ENCODE results near the gene SMIM12.
A peak's percentile ranks its signal among the peaks of the same experiment; 100 is the strongest.

Gene SMIM12

DNA sequence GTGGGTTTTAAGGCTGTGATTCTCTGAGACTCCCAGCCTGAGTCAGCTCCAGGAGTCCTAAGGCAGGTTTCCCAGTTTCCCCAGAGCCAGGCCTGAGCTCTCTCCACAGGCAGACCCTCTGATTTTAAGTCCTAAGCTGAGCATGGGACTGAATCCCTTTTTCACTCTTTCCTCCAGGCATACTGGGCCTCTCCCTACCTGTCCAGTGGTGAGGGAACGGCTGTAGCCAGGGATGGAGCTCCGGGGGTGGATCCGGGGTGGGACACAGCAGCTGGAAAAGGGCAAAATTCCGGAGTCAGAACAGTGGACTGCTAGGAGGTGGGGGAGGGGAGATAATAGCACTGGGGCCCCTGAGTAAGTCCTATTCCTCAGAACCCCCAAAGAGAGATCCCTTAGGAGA is 39.9 kb upstream of the SMIM12 start:
- no peak overlapping the region for H3K4me3 ChIP-seq (ENCODE audit: extremely low read depth, insufficient read depth, low read length, poor library complexity, severe bottlenecking)
- 80% methylated on average over 2 of the region's 4 CpGs; no CpG with 5 or more reads in 1 of the 2 experiments for WGBS, 2 experiments (ENCODE audit: insufficient coverage in 2 of 2)
- H3K4me1 ChIP-seq (ENCODE audit: control insufficient read depth, insufficient read depth, low read length, poor library complexity, severe bottlenecking), result no peaks in the 10 kb centered on the region
- H3K36me3 ChIP-seq (ENCODE audit: control insufficient read depth, insufficient read depth, low read length), result no peaks in the 10 kb centered on the region
- no peak overlapping the region for H3K27ac ChIP-seq (ENCODE audit: low read depth, low read length, severe bottlenecking)
- no peaks in the 10 kb centered on the region for H3K9me3 ChIP-seq (ENCODE audit: control insufficient read depth, low read length)

GRCh38 chr1:34898330-34898761 is 38.8 kb upstream of the SMIM12 start:
- no peak overlapping the region for H3K4me3 ChIP-seq (ENCODE audit: extremely low read depth, insufficient read depth, low read length, poor library complexity, severe bottlenecking)
- H3K27ac ChIP-seq (ENCODE audit: low read depth, low read length, severe bottlenecking), result no peak overlapping the region
- H3K4me1 ChIP-seq (ENCODE audit: control insufficient read depth, insufficient read depth, low read length, poor library complexity, severe bottlenecking), result no peaks in the 10 kb centered on the region
- H3K9me3 ChIP-seq (ENCODE audit: control insufficient read depth, low read length), result no peaks in the 10 kb centered on the region
- 61 to 66% methylated on average over 1 to 2 of the region's 2 CpGs for WGBS, 2 experiments (ENCODE audit: insufficient coverage in 2 of 2)
- H3K36me3 ChIP-seq (ENCODE audit: control insufficient read depth, insufficient read depth, low read length), result no peaks in the 10 kb centered on the region

- Histone ChIP-seq H3K4me3 (ENCODE audit: extremely low read depth, insufficient read depth, low read length, poor library complexity, severe bottlenecking) (no peak overlapping the region), H3K36me3 (ENCODE audit: control insufficient read depth, insufficient read depth, low read length) (no peaks in the 10 kb centered on the region), H3K4me1 (ENCODE audit: control insufficient read depth, insufficient read depth, low read length, poor library complexity, severe bottlenecking) (no peaks in the 10 kb centered on the region), H3K27ac (ENCODE audit: low read depth, low read length, severe bottlenecking) (no peak overlapping the region), H3K9me3 (ENCODE audit: control insufficient read depth, low read length) (no peaks in the 10 kb centered on the region)
- WGBS, 2 experiments (ENCODE audit: insufficient coverage in 2 of 2), result no CpG with 5 or more reads among the region's 1 CpG
These were observed 37.1 kb upstream of the SMIM12 start for GRCh38 chr1:34896612-34897011.

DNA sequence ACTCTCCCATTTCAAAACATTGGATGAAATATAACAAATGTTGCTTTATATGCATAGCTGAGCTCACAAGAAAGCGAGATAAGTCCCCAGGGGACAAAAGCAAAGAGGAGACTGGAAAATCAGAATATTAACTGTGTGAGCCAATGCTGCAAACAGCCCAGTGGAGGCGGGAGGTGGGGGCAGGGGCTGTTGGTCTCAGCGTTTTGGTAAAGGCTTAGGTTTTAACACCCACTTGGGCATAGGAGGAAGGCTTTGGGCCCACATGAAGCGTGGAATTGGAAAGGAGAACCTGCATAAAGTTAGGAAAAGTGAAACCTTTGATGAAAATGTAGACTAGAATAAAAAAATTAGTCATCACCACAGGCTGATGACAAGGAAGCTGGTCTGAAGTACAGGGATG is 30.2 kb upstream of the SMIM12 start:
- no peaks in the 10 kb centered on the region for H3K4me1 ChIP-seq (ENCODE audit: control insufficient read depth, insufficient read depth, low read length, poor library complexity, severe bottlenecking)
- no peaks in the 10 kb centered on the region for H3K9me3 ChIP-seq (ENCODE audit: control insufficient read depth, low read length)
- 79 to 83% methylated on average over 3 to 4 of the region's 4 CpGs for WGBS, 2 experiments (ENCODE audit: insufficient coverage in 2 of 2)
- no peaks in the 10 kb centered on the region for H3K36me3 ChIP-seq (ENCODE audit: control insufficient read depth, insufficient read depth, low read length)
- no peak overlapping the region for H3K4me3 ChIP-seq (ENCODE audit: extremely low read depth, insufficient read depth, low read length, poor library complexity, severe bottlenecking)
- no peak overlapping the region for H3K27ac ChIP-seq (ENCODE audit: low read depth, low read length, severe bottlenecking)

DNA sequence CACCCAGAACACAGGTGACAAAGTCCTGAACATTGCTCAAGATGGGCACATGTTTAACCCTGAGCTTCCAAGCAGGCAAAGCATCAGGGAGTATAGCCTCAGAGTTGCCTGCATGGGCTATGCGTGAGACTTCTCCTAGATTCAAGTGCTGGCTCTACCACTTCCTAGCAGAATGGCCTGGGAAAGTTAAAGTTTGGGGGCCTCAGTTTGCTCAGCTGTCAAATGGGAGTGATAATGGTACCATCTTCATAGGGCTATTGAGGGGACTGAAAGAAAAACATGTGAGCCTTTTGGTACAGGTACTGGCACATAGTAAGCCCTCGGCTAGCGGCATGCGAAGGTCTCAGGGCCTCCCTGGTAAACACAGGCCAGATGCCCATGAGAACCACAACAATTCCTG is 28.0 kb upstream of the SMIM12 start:
- Histone ChIP-seq H3K27ac (ENCODE audit: low read depth, low read length, severe bottlenecking) (no peak overlapping the region), H3K4me1 (ENCODE audit: control insufficient read depth, insufficient read depth, low read length, poor library complexity, severe bottlenecking) (no peaks in the 10 kb centered on the region), H3K9me3 (ENCODE audit: control insufficient read depth, low read length) (no peaks in the 10 kb centered on the region), H3K36me3 (ENCODE audit: control insufficient read depth, insufficient read depth, low read length) (no peaks in the 10 kb centered on the region), H3K4me3 (ENCODE audit: extremely low read depth, insufficient read depth, low read length, poor library complexity, severe bottlenecking) (no peak overlapping the region)
- WGBS, 2 experiments (ENCODE audit: insufficient coverage in 2 of 2), result 89 to 100% methylated on average over 3 to 4 of the region's 4 CpGs

- H3K4me1 ChIP-seq (ENCODE audit: control insufficient read depth, insufficient read depth, low read length, poor library complexity, severe bottlenecking), result no peaks in the 10 kb centered on the region
- H3K27ac ChIP-seq (ENCODE audit: low read depth, low read length, severe bottlenecking), result no peak overlapping the region
- H3K9me3 ChIP-seq (ENCODE audit: control insufficient read depth, low read length), result no peaks in the 10 kb centered on the region
- 8% methylated on average over 51 to 62 of the region's 80 CpGs for WGBS, 2 experiments (ENCODE audit: insufficient coverage in 2 of 2)
- H3K36me3 ChIP-seq (ENCODE audit: control insufficient read depth, insufficient read depth, low read length), result no peaks in the 10 kb centered on the region
- H3K4me3 ChIP-seq (ENCODE audit: extremely low read depth, insufficient read depth, low read length, poor library complexity, severe bottlenecking), result peak overlapping the region; percentile 25
These were observed 26.1 kb upstream of the SMIM12 start for GRCh38 chr1:34885405-34886247.

DNA sequence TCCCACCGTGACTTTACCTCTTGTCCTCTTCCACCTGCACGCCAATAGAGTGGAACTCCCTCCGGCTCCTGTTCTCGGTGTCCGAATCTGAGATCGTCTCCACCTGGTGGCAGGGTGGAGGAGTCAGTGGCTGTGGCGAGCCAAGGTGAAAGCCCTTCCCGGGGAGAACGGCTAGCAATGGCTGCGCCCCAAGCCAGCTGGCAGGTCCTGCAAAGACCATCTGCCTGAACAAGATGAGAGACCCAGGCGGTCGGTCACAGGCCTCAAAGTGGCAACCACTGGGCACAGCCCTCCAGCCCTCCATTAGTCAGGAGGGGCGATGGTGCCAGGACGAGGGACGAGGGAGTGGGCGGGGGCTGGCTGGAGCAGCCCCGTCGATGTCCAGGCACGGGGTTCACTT is 25.4 kb upstream of the SMIM12 start:
- 40 to 51% methylated on average over 17 to 18 of the region's 19 CpGs for WGBS, 2 experiments (ENCODE audit: insufficient coverage in 2 of 2)
- Histone ChIP-seq H3K4me1 (ENCODE audit: control insufficient read depth, insufficient read depth, low read length, poor library complexity, severe bottlenecking) (no peaks in the 10 kb centered on the region), H3K36me3 (ENCODE audit: control insufficient read depth, insufficient read depth, low read length) (no peaks in the 10 kb centered on the region), H3K9me3 (ENCODE audit: control insufficient read depth, low read length) (no peaks in the 10 kb centered on the region), H3K27ac (ENCODE audit: low read depth, low read length, severe bottlenecking) (no peak overlapping the region), H3K4me3 (ENCODE audit: extremely low read depth, insufficient read depth, low read length, poor library complexity, severe bottlenecking) (no peak overlapping the region)

DNA sequence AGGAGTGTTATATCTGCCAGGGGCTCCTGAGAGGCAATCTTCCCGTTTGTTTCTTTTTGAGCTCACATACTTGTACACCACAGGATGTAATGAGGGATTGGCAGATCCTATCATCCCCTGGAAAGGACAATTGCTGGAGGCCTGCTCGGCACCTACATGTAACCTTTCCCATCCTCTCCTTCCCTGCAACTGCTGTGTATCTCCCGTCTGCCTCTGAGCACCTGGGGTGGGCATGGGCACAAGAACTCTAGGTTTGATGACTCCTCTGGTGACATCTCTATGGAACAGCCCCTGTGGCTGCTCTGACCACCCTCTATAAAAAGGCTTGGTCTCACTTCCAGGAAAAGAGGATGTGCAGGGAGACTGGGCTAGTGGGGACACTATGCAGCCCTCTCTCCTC is 25.0 kb upstream of the SMIM12 start:
- no peaks in the 10 kb centered on the region for H3K9me3 ChIP-seq (ENCODE audit: control insufficient read depth, low read length)
- no peaks in the 10 kb centered on the region for H3K36me3 ChIP-seq (ENCODE audit: control insufficient read depth, insufficient read depth, low read length)
- WGBS, 2 experiments (ENCODE audit: insufficient coverage in 2 of 2), result 69 to 88% methylated on average over 3 of the region's 3 CpGs
- no peak overlapping the region for H3K4me3 ChIP-seq (ENCODE audit: extremely low read depth, insufficient read depth, low read length, poor library complexity, severe bottlenecking)
- no peak overlapping the region for H3K27ac ChIP-seq (ENCODE audit: low read depth, low read length, severe bottlenecking)
- H3K4me1 ChIP-seq (ENCODE audit: control insufficient read depth, insufficient read depth, low read length, poor library complexity, severe bottlenecking), result no peaks in the 10 kb centered on the region

- Histone ChIP-seq H3K27ac (ENCODE audit: low read depth, low read length, severe bottlenecking) (no peak overlapping the region), H3K9me3 (ENCODE audit: control insufficient read depth, low read length) (no peaks in the 10 kb centered on the region), H3K4me1 (ENCODE audit: control insufficient read depth, insufficient read depth, low read length, poor library complexity, severe bottlenecking) (no peaks in the 10 kb centered on the region), H3K36me3 (ENCODE audit: control insufficient read depth, insufficient read depth, low read length) (no peaks in the 10 kb centered on the region), H3K4me3 (ENCODE audit: extremely low read depth, insufficient read depth, low read length, poor library complexity, severe bottlenecking) (no peak overlapping the region)
- WGBS, 2 experiments (ENCODE audit: insufficient coverage in 2 of 2), result 63 to 72% methylated on average over 6 to 7 of the region's 9 CpGs
These were observed 19.7 kb upstream of the SMIM12 start for GRCh38 chr1:34879230-34879629.

DNA sequence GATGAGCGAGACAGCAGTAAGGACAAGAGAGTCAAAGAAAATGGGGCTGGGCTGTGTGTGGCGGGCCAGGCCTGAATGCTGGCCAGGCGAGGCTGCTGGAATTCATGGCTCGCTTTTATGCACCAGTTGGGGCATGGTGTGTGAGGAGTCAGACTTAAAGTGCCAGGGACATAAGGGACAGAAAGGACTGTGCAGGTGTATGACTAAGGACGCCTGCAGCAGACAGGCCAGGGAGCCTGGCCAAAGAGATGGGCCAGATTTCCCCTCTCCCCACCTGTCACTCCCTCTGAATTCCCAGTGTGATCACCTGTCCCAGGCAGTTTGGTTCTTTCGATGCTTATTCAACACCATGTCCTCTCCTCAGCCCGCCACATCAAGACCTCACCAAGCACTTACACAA is 16.9 kb upstream of the SMIM12 start:
- no peak overlapping the region for H3K4me3 ChIP-seq (ENCODE audit: extremely low read depth, insufficient read depth, low read length, poor library complexity, severe bottlenecking)
- H3K9me3 ChIP-seq (ENCODE audit: control insufficient read depth, low read length), result no peaks in the 10 kb centered on the region
- 82 to 87% methylated on average over 4 to 7 of the region's 7 CpGs for WGBS, 2 experiments (ENCODE audit: insufficient coverage in 2 of 2)
- H3K27ac ChIP-seq (ENCODE audit: low read depth, low read length, severe bottlenecking), result no peak overlapping the region
- H3K4me1 ChIP-seq (ENCODE audit: control insufficient read depth, insufficient read depth, low read length, poor library complexity, severe bottlenecking), result no peaks in the 10 kb centered on the region
- no peaks in the 10 kb centered on the region for H3K36me3 ChIP-seq (ENCODE audit: control insufficient read depth, insufficient read depth, low read length)

DNA sequence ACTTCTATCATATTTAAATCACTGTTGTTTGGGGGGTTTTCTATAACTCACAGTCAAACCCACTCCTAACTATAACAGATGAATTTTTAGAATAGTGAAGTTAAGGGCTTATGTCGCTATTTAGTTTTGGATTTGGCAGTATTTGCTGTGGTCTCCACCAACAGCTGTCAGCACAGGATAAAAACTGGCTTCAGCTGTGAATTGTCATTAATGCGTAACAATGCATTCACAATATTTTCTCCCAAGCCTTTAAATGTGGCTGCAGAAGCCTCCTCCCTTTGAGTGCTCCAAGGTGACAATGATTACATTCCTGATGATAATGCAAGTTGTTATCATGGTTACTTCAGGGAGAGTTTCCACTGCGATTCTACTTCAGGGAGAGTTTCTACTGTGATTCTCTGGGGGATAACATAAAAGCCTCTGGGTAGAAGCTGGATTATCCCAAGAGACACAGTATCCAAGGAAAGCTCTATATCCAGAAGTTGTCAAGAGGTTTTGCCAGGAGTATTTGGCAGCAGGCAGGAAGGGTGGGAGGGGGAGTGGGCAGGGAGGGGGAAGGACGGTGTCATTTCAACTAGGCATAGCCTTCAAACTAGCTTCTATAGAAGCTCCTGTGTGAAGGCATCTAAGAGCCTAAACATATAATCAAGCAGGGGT is 14.9 kb upstream of the SMIM12 start:
- WGBS, 2 experiments (ENCODE audit: insufficient coverage in 2 of 2), result 100% methylated on average over 1 of the region's 4 CpGs; no CpG with 5 or more reads in 1 of the 2 experiments
- no peaks in the 10 kb centered on the region for H3K4me1 ChIP-seq (ENCODE audit: control insufficient read depth, insufficient read depth, low read length, poor library complexity, severe bottlenecking)
- H3K4me3 ChIP-seq (ENCODE audit: extremely low read depth, insufficient read depth, low read length, poor library complexity, severe bottlenecking), result no peak overlapping the region
- no peaks in the 10 kb centered on the region for H3K36me3 ChIP-seq (ENCODE audit: control insufficient read depth, insufficient read depth, low read length)
- H3K9me3 ChIP-seq (ENCODE audit: control insufficient read depth, low read length), result no peaks in the 10 kb centered on the region
- no peak overlapping the region for H3K27ac ChIP-seq (ENCODE audit: low read depth, low read length, severe bottlenecking)

Data from mesodermal cell (in vitro differentiated cells).